HG03442 (cell line): ENCODE measurements around the gene SLC35E1.

ENCODE experiments used
- ATAC-seq: cut with Tn5 transposase; IDR thresholded peaks from one replicate; pipeline ENCODE4 v1.9.1; 2021; ENCODE audit warnings: mild to moderate bottlenecking, moderate library complexity; ENCODE audit not compliant: unreplicated experiment

SLC35E1 gene

DNA sequence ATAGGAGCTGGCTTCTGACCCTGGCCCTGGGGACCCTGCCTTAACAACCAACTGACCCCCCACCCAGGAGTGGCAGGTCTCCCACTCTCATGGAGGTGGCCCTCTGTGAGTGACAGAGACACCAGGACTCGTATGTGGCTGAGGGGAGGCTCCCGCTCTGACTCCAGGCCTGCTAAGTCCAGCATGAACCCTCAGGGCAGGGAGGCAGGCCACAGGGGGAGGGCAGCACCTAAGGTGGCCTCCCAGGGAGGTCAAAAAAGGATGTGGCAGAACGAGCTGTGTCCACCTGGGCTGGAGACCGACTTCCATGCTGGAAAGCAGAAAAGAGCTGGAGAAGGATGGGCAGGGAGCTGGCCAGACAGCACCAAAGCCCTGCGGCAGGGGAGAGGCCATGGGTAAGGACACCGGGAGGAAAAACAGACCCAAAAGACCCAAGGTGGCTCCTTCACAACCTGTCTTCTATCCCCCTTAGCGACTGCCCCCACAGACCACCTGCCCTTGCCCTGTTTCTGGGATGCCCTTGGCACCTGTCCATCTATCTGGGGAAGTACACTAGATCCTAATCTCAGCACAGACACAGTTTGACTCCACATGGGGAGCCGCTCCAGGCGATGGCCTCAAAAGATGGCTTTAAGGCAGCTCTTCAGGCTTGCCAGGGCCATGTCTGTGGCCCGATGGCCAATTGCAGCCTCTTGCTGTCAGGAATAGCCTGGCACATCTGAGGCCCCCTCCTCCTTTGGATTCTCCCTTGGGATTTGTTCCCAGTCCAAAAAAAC, 10.5 kb upstream of the SLC35E1 start:
- ATAC-seq: no peak

DNA sequence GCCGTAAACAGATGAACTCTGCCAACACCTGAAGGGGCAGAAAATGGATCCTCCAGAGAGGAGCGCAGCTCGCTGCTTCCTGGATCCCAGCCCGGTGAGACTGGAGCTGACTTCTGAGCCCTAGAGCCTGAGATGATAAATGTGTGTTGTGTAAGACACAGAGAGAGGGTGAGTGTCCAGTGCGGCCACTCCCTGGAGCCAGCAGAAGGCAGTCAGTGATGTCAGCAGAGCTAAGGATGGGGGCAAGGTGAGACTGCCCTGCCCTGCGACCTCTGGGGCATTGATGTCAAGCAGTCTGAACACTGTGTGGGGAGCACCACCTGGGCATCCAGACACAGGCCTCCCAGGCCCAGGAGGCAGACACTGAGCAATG, 9.7 kb upstream of the SLC35E1 start:
- no peak for ATAC-seq

DNA sequence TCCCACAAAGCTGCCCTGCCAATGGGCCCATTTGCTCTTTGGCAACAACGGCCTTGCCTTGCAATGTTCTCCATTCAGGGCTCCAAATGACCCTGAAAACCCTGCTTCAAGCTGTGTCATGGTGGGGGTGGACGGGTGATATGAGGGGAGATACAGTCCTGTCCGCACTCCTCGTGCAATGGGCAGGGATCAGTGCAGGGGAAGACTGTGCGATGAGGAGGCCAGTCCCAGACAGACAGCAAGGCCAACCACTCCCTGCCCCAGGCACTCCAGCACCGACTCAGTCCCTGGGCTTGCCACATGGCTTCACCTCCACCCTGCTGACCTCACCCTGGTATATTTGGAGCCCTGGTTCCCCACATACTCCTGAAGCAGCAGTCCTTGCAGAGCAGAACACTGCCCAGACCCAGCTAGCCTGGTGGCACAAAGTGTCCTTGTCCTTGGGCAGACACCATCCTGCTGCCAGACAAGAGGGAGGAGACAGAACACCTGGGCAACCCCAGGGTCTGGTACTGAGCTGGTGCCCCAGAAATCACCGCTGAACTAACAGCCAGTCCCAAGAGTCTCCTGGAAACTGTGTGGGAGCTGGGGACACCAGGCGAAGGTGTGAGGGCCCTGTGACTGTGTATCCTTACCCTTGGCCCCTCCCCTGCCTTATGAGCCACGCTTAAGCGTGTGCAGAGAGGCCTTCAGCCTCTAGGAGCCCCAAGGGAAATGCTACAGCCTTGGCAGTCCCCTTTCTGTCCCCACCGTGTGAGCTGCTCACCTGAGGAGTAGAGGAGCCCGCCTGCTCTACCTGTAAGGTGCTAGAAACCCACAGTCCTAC, 9.1 kb upstream of the SLC35E1 start:
- no peak for ATAC-seq

DNA sequence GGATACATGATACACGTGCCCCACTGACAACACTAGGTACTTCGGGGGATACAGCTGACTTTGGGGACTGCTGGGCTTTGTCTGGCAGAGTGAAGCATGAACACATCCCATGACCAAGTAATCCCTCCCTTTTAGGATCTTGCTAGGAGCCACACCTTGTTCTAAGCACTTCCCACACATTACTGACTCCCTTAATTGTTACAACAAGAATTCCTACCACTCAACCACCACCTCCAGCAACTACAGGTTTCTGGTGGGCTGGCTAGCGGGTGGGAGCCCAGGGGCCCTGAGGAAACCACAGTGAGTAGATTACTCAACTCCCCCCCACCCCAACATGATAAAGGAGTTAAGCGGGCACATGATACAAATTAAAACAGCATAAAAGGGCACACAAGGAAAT, 7.2 kb upstream of the SLC35E1 start:
- no peak for ATAC-seq

DNA sequence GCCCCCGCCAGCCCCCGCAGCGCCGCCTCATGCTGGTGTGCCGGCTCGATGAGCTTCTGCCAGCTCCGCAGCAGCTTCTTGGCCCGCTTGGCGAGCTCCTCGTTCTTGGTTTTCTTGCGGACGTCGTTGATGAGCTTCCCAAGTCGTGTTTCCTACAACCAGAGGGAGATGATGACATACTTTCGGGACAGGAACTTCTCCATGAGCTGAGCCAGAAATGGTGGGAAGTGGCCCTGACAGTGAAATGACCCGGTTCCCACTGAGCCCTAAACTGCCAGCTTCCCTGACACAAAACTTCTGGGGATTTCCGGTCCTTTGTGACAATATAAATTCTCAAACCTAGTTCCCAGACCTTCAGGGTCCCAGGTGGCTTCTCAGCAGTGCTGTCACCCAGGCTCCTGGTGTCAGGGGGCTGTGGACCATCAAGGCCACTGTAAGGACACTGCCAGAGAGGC, 5.3 kb upstream of the SLC35E1 start:
- no peak for ATAC-seq

DNA sequence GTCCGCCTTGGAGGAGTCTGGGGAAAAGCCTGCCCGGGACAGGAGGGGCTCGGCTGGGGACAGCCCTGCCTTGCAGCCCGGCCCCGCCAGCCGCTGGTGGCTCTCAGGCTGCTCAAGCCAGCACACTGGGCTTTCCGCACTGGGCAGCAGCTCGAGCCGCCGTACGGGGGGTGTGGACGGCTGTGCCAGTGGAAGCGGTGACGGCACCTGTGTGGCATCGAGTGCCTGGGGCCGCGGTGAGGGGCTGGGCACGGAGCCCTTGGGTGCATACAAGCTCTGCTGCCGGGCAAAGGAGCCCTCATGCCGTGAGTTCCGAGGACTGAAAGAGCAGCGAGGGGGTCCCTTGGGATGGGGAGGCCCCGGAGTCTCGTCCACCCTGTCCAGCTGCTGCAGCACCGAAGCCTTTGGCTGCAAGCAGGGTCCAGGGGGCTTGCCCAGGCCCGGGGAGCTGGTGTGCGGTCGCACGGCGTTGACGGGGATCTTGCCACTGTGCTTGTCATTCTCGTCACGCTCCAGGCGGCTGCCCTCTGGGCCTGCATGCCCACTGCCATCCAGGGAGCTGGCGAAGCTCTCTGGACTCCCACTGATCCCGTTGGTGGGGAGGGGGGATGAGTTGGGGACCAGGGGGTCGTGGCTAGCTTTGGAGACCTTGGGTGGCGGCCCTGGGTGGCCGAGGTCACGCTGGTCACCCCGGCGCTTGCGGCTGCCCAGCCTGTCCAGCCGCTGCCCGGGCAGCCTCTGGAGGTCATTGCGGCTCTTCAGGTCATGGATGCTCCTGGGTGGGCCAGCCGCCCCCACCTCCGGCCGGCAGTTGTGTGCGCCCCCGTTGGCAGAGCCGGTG, 4.7 kb upstream of the SLC35E1 start:
- no peak for ATAC-seq

DNA sequence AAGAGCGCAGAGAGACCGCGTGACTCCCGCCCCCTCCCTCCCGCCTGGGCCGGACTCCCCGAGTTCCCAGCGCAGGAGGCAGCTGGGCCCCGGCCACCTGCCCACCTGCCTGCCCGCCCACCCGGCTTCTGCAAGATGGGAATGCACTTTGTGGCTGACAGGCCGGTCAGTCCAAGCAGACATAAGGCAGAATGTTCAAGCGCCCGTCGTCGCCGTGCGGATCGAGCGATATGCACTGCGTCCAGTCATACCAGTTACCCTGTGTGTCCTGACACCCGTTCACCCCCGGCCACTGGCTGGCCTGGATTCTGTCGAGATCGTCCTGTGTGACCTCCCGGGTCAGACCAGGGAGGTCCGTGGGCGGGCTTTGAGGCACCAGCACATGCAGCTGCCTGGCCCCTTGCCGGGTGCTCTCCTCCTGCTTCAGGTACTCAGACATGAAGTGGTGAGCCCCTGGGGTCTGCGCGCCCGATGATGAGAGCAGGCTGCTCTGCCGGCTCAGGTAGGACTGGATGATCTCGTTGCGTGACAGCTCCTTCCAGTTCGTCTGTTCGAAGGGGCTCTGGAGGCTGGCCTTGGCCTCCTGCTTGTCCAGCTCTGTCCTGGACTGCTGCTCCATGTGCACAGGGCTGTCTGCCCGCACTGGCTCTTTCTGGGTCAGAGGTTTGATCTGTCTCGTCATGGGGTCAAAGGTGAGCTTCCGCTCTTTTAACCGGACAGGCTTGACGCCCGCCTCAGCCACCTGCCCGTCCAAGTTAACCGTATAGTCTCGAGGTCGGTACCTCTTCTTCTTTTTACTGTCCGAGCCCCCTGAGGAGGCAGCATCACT, 3.9 kb upstream of the SLC35E1 start:
- no peak for ATAC-seq

DNA sequence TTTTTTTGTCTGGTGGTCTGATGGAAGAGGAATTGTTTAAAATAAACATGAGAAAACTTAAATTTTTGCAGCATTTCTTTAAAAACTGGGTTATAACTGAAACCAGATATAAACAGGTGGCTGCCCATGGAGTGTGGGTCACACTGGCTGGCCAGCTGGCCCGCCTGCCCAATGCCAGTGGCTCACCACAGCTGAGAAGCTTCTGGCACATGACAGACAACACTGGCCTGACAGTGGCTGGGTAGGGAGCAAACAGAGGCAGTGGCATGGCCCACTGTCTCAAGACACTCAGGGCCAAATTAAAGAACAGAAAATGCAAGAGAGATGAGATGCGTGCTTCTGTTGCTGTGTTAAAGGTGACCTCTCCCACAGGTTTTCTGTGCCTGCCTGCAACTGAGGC, 3.1 kb upstream of the SLC35E1 start:
- ATAC-seq: no peak

DNA sequence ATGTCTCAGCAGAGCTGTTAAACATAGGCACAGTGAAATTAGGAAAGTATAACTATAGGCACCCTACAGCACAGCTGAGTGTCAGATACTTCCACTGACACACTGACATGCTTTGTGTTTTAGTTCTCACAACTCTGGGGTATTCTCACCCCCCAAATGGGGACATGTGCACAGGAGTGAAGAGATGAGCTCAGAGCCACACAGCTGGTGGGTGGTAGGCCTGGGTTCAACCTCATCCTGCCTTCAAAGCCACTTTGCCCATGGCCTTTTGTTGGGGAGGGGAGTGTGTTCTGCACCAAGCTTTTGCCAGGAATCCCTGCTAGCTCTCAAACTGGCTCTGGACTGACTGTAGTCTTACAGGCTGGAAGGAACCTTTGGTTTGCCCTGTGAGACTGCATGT, 1.7 kb upstream of the SLC35E1 start:
- ATAC-seq: no peak

DNA sequence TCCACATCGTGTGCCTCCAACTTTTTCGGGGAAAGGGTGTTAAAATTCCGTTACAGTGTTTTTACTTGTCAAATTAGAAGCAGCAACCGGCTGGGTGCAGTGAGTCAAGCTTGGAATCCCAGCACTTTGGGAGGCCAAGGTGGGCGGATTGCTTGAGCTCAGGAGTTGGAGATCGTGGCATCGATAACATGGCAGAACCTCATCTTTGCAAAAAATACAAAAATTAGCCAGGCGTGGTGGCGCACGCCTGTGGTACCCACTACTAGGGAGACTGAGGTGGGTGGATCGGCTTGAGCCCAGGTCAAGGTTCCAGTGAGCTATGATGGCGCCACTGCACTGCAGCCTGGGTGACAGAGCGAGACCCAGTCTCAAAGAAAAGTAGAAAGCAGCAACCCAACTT, 1.1 kb upstream of the SLC35E1 start:
- no peak for ATAC-seq

DNA sequence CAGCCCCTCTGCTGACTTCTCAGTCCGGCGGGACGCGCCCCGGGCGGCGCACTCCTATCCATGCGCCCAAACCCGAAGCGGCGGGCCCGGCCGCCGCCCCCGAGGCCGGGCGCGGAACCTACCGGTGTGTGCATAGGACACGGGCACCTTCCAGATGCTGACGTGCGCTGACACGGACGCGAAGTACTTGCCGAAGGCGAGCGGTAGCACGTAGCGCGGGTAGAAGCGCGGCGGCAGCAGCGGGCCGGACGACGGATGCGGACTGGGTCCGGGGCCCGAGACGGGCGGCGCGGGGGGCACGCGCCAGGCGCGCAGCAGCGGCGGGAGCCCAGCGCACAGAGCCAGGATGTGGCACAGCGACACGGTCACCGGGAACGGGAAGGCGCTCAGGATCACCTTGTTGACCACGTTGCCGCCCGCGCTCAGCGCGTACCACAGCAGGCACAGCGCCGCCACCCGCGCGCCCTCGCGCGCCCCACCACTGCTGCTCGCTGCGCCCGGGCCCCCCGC, 338 bp downstream of the SLC35E1 start:
- peak; percentile 34 for ATAC-seq

DNA sequence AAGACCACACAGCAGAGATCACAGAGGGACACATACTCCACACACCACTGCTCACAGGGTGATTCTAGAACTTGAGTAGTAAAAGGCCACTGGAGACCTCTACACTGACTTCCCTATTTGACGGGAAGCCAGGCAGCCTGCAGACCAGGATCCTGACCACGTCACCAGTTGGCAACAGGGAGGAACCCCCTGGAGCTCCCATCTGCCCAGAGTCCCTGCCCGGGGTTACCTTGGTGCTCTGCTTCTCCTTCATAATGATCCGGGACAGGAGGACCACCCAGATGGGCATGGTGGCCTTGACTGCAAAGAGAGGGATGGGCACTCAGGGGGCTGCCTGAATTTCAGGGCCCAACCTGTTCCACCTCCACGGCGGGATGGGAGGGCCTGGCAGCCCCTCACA, 932 bp downstream of the SLC35E1 start:
- no peak for ATAC-seq

DNA sequence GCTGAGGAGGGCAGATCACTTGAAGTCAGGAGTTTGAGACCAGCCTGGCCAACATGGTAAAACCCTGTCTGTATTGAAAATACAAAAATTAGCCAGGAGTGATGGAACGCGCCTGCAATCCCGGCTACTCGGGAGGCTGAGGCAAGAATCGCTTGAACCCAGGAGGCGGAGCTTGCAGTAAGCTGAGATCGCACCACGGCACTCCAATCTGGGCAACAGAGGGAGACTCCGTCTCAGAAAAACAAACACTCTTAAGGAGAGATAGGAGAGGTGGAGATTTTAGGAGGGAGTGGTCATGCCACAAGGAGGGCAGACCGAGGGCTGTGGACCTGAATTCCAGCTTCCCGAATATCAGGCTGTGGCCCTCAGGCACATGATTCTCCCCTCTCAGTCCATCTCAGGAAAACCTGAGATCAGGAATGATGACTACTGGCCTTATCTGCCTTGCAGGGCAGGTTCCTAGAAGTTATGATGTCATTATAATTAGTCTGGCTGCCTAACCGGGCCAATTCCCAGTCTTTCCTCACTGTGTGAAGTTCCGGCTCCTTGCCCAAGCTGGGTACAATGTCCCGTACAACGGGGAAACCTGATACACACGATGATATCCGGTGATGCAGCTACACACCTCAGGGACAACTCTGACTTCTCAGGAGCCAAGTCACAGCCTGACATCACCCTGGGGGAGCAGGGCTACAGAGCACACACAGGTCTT, 2.5 kb downstream of the SLC35E1 start:
- no peak for ATAC-seq

DNA sequence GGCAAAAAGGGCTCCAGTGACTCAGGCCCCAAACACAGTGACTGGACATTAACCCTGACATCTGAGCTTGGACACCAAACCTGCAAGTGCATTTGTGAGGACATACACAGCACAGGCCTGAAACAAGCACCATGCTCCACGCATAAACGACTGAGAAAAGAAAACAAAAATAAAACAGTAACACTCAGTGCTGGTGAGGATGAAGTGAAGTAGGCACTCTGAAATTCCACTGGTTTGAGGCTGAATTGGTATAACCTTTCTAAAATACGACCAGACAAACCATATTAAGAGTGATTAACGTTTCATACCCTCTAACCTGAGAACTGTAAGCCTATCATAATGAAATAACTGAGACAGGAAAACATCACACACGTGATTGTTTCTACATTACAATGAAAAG, 5.5 kb downstream of the SLC35E1 start:
- no peak for ATAC-seq

DNA sequence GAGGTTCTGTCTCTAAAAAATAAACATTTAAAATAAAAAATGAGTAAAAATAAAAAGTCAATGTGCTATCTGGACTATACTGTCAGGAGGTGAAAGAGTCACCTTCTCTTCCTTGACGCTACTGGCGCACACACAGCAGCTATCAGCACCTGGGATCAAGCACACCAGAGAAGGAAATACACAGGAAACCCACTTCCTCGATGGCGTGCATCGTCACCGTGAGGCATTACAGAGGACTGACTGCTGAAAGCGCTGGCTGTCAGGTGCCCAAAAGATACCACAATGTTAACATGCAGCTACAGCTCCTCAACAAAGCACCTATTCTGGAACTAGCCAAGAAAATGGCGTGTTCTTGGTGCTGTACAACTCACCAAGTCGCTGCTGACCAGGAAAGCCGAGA, 6.1 kb downstream of the SLC35E1 start:
- ATAC-seq: no peak

DNA sequence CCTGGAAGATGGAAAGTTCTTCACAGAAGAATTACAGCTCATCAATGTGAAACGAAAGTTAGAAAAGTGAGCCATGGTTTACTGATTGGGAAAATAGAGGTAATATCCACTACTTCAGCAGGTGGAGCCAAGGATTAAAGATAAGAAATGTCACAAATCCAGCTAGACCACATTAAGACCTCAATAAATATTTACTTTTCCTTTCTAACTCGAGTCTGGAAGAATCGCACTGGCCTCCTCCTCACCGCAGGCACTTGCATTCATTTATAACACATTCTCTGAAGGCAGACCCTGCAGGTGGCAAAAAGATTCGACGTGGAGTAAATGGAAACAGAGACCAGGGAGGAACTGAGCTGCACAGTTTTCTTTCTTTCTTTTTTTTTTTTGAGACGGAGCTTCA, 7.4 kb downstream of the SLC35E1 start:
- ATAC-seq: no peak

DNA sequence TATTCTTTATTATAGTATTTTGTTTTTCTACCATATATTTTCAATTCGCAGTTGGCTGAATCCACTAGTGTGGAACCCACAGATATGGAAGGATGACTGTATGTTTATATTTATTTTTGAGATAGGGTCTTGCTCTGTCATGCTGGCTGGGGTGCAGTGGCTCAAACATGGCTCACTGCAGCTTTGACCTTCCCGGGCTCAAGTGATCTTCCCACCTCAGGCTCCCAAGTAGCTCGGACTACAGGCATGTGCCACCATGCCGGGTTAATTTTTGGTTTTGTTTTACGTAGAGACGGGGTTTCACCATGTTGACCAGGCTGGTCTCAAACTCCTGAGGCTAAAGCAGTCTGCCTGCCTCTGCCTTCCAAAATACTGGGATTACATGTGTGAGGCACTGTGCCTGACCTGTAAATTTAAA, 9.6 kb downstream of the SLC35E1 start:
- no peak for ATAC-seq

DNA sequence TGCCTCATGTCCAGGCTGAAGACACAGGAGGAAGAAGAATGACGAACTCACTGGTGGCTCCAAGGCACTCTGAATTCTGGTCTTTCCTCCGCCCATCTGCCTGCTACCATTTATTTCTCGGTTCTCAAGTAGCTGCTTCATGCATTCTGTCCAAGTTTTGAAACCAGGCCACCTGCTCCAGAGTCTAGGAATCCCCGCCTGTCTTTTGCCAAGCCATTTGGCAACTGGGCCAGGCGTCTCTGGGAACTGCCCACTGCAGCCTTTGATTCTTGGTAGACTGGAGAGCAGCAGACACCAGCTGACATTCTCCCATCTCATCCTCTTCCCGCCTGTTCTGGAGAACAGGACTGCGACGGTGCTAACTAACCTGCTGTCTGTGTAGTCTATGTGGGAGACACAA, 10.8 kb downstream of the SLC35E1 start:
- ATAC-seq: no peak

DNA sequence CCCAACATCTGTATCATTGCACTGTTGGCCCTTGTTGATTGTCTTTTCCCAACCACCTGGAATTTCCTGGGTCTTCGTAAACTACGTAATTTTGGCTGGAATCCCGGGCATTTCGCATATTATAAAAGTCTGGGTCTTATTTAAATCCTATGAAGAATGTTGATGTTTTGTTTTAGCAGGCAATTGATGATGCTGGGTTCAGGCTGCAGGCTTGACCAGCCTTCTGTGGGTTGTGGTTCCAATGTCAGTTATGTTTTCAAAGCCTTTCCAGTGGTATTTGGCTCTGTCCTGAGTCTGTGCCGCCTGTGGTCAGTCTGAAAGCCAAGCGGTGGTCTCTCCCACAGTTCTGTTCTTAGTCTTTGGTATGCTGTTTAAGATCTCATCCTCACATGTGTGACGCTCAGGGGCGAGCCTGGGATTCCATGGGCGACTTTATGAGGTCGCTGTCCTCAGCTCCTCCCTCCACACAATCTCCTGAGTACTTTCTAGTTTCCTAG, 12.4 kb downstream of the SLC35E1 start:
- no peak for ATAC-seq

DNA sequence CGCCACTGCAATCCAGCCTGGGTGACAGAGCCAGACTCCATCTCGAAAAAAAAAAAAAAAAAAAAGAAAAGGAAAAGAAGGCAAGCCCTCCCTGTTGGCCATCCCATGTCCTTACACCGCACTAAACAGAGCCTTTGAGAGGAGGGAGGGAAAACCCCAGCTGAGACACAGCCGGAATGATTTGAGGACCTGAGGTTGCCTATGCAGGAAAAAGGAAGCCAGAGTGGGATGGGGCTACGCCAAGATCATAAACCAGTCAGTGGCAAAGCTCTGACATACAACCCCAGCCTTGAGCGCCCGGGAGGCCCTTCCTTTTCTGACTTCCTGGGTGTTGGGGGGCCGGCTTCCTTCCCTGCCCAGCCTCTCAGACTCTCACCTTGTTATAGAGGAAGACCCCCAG, 17.4 kb downstream of the SLC35E1 start:
- ATAC-seq: no peak
